OCI-LY3 (cell line): ENCODE data around the gene HECW1.

Source experiments
- EZH2phosphoT487 ChIP-seq: fragments of 200-600 bp; shearing (Covaris generic); IDR thresholded peaks from 2 replicates; pipeline ENCODE4 v1.6.1; 2018; ENCODE audit warnings: antibody characterized with exemption, mixed run types, low read depth
- TF ChIP-seq, protein P1 (sequence below): fragments of 200-600, 300-600 bp; sonication (generic); IDR thresholded peaks from 2 replicates; pipeline ENCODE4 v1.5.1; 2014; ENCODE audit warnings: antibody characterized with exemption, low read length, low read depth

DNA sequence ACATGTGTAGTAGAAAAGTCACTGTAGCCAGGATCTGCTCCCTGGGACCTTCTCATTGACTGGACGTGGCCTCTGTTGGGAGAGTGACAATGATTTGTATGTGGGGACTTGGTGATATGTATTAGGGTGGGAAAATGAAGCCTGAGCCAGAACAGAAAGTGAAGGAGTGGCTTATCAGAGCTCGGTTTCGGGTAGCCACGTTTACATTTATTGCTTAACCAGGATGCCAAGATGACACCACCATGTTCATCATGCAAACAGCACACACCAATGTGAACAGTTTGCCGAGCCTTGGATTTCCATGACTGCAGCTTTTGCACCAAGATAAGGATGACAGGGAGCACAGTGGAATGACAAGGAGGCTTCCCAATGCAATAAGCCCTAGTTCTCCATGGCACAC is 357.7 kb downstream of the HECW1 start:
- TF ChIP-seq EZH2phosphoT487 = no peak
- TF ChIP-seq, protein P1, sequence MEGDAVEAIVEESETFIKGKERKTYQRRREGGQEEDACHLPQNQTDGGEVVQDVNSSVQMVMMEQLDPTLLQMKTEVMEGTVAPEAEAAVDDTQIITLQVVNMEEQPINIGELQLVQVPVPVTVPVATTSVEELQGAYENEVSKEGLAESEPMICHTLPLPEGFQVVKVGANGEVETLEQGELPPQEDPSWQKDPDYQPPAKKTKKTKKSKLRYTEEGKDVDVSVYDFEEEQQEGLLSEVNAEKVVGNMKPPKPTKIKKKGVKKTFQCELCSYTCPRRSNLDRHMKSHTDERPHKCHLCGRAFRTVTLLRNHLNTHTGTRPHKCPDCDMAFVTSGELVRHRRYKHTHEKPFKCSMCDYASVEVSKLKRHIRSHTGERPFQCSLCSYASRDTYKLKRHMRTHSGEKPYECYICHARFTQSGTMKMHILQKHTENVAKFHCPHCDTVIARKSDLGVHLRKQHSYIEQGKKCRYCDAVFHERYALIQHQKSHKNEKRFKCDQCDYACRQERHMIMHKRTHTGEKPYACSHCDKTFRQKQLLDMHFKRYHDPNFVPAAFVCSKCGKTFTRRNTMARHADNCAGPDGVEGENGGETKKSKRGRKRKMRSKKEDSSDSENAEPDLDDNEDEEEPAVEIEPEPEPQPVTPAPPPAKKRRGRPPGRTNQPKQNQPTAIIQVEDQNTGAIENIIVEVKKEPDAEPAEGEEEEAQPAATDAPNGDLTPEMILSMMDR = no peak
